Activated CD4-positive, alpha-beta T cell treated with anti-CD3 and anti-CD28 coated beads, Interleukin-10, Interleukin-2, amounts not matched to agents 100 ng/mL and 50 ng/mL, durations not matched to agents 16 hours and 8 hours (primary cell): Measurements from ENCODE around the gene SPINT1.
A peak's percentile ranks its signal among the peaks of the same experiment; 100 is the strongest.

Source experiments
- DNase-seq: peaks from one replicate; pipeline ENCODE4 v3.0.0-alpha.2; 2020

SPINT1 gene, protein sequence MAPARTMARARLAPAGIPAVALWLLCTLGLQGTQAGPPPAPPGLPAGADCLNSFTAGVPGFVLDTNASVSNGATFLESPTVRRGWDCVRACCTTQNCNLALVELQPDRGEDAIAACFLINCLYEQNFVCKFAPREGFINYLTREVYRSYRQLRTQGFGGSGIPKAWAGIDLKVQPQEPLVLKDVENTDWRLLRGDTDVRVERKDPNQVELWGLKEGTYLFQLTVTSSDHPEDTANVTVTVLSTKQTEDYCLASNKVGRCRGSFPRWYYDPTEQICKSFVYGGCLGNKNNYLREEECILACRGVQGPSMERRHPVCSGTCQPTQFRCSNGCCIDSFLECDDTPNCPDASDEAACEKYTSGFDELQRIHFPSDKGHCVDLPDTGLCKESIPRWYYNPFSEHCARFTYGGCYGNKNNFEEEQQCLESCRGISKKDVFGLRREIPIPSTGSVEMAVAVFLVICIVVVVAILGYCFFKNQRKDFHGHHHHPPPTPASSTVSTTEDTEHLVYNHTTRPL

DNA sequence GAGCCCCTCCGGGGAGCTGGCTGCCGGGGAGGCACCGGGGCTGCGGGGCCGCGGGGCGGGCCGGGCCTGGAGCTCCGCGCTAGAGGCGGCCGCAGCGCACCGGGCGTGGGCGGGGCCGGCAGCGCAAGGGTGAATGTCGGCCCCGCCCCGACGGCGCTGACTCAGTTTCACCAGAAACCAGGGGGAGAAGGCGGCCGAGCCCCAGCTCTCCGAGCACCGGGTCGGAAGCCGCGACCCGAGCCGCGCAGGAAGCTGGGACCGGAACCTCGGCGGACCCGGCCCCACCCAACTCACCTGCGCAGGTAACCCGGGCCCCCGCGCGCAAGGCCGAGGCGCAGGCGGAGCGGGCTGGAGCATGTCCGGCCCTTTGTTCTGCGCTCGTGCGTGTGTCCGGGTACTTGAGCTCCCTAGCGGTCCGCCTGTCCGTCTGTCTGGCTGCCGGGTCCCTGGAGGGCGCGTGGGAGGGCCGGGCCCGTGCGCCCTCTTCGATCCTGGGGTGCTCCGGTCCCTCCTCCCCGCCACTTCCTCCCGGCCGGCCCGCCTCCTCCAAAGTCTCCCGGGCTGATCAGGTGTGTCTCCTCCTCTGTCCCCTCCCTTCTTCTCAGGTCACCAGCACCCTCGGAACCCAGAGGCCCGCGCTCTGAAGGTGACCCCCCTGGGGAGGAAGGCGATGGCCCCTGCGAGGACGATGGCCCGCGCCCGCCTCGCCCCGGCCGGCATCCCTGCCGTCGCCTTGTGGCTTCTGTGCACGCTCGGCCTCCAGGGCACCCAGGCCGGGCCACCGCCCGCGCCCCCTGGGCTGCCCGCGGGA lies at the start of gene SPINT1:
SPINT1 (plus strand) TSS at position 164 of the 811 bp plus-strand sequence; CDS start at position 671, 507 bp downstream.
- peak; percentile 48 for DNase-seq

DNA sequence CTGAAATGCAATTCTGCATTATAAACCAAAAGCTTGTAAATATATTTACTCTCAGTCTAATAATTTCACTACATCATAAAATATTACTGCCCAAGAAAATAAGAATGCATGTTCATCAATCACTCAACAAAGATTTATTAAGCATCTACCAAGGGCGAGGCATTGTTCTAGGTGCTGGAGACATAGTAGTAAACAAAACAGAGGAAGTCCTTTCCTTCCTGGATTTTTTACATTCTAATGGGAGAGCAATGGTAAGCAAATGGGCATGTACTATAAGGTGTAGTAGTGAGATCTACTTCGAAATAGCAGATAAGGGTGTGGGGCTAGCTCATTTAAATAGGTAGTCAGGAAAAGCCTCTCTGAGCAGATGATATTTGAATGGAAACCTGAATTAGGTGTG lies 47.8 kb upstream of the SPINT1 start:
- DNase-seq, result no peak

DNA sequence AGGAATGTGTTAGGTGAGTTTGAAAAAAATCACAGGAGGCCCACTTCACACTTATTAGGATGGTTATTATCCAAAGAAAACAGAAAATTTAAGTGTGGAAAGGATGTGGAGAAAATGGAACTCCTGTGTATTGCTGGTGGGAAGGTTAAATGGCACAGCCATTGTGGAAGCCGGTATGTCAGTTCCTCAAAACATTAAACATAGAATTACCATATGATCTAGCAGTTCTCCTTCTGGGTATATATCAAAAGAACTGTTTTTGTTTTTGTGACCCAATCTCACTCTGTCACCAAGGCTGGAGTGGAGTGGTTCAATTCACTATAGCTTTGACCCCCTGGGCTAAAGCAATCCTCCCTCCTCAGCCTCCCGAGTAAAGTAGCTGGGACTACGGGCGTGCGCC lies 47.3 kb upstream of the SPINT1 start:
- no peak for DNase-seq

DNA sequence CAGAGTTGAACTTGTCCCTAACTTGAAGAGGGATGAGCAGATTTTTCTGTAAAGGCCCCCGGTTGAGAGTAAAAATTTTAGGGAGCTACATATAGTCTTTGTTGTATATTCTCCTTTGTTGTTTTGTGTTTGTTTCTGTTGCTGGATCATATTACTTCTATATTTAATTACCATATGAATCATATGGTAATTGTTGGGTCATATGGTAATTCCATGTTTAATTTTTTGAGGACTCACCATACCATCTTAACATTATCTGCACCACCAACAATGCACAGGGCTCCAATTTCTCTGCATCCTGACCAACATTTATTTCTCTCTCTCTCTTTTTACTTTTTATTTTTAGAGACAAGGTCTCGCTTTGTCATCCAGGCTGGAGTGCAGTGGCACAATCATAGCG lies 44.3 kb upstream of the SPINT1 start:
- DNase-seq, result no peak

DNA sequence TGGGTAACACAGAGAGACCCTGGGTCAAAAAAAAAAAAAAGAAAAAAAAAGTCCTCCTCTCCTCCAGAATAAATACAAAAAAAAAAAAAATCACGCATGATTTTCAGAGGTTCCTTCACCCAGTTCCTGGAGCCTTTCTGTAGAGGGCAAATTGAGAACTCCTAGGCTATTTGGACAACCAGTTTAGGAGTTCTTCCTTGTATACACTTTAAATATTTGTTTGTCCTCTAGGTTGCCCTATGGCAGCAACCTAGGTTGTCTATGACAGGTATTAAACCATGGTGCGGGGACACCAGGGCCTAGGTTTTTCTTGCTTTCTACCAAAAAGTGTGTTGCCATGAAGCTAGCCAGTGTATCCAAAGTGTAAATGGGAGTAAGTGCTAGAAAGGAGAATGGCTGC lies 40.8 kb upstream of the SPINT1 start:
- DNase-seq, result no peak

DNA sequence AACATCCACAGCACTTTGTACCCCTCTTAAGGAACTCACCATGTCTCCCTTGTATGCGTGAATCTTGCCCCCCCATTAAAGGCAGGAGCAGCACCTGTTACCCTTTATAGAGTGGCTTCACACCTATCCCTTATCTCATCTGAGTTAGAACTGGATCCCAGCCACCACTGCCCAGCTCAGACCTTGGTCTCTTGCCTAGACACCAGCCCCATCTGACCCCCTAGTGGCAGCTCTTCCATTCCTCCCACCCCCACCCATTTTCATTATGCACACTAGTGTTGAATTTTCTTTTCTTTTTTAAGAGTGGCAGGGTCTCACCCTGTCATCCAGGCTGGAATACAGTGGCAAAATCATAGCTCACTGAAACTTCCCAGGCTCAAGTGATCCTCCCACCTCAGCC lies 40.2 kb upstream of the SPINT1 start:
- DNase-seq, result no peak

DNA sequence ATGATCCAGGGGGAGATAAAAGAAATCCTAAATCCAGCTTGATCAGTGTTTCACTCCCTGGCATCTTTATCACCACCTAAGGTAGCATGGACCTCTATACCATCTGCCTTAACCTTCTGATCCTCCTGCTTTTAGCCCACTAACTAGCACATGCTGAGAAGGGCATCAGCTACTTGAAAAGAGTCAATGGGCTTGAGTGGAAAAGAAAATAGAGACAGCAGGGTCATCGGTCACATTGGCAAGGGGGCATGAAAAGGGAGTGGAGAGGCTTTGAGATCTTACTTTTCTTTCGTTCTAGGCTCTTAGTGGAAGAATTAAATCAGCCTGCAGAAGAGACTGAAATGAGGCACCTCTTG lies 37.2 kb upstream of the SPINT1 start:
- no peak for DNase-seq

DNA sequence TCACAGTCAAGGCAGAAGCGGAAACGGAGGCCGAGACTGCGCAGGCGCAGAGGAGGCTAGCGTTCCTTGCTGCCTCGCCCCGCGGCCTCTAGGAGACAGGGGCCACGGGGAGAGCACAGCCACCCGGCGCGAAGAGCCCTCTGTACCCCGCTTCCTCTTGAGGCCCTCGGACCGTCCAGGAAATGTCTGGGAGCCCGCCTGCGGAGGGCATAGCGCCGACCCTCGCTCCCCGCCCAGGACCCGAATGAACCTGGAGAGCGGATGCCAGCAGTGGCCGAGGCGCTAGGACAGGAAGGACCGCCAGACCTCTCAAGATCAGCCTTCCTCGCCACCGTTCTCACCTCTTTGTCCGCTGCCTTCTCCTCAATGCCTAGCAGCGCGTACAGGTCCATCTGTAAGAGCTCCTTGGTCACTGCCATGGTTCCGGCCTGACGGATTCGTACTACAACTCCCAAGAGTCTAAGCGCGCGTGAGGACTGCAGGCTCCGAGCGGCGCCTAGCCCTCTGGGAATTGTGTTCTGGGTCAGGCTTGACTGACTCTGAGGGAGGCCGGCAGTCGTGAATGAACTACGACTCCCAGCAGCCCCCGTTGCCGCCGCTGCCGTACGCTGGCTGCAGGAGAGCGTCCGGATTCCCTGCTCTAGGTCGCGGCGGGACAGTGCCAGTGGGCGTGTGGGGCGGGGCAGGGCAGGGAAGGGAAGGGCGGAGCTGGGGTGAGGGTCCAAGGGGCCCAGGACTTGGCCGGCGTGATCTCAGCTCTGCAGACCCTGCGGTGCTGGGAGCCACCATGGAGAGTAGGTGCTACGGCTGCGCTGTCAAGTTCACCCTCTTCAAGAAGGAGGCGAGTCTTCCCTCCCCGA lies 36.6 kb upstream of the SPINT1 start, which contains the start of the genes DNAJC17 and ZFYVE19:
DNAJC17 (minus strand) TSS at position 446 of the 860 bp plus-strand sequence; CDS start at position 419, 27 bp downstream.
ZFYVE19 (plus strand) TSS at position 62 of the 860 bp plus-strand sequence; CDS start at position 563, 501 bp downstream.
- DNase-seq, result peak; percentile 98

DNA sequence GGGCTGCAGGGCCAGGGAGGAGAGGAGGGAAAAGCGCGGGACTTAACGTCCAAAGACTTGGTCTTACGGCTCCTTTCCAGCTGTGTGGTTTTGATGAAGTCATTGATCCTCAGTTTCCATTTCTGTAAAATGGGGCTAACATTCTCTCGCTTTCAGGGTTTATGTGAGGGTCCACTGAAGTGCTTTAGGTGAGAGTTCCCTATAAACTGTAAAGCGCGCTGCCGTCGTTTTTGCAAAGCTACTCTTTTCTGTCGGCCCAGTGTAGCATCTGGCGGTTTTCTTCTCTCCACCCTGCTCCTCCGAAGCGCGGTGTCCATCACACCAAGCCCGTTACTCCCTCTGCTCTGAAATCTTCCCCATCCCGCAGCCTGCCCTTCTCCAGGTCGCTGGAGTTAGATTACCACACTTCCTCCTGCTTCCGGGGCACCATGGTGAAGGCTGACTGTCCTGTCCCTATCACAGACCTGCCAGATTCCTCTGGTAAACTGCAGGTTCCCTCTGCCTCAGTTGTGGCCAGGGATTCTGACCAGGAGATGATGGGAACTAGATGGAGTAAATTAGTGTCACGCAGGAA lies 35.9 kb upstream of the SPINT1 start:
- DNase-seq, result no peak

DNA sequence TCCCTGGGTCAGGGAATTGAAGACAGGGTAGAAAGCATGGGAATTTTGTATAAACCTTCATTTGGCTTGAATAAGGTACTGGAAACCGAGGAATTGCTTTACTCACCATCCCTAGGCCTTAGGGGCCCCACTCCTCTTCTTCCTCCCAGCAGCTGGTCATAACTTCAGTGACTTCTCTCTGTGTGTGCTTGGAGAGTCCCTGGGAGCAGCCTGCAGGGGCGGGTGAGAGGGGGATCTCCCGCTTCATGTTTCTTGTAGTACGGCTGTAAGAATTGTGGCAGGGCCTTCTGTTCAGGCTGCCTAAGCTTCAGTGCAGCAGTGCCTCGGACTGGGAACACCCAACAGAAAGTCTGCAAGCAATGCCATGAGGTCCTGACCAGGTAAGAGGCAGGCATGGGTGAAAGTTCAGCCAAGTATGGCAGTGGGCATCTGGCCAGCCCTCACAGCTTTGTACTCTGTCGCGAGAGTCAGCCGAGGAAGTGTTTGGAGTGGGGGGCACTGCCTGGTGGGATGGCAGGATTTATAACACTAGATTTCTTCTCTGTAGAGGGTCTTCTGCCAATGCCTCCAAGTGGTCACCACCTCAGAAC lies 34.9 kb upstream of the SPINT1 start:
- no peak for DNase-seq

DNA sequence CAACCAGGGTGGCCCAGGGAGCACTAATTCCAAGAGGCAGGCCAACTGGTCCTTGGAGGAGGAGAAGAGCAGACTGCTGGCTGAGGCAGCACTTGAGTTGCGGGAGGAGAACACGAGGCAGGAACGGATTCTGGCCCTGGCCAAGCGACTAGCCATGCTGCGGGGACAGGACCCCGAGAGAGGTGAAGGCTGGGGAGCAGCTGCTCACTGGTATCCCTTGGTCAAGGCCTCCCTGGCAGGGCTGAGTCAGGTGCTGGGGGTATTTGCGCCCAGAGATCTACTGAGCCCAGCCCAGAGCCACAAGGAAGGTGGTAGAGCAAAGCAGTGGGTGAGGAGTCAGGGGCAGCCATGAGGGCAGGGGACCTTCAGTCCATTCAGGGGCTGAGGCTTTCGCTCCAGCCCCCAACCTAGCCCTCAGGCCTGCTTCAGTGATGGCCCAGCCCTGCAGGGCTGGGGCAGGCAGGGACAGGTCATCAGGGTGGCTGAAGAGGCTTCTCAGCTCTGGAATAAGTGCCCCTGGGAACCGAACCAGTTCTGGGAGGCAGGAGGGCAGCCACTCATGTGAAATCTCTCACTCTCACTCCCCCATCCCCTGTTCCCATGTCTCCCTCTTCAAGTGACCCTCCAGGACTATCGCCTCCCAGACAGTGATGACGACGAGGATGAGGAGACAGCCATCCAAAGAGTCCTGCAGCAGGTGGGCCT lies 31.0 kb upstream of the SPINT1 start:
- no peak for DNase-seq

DNA sequence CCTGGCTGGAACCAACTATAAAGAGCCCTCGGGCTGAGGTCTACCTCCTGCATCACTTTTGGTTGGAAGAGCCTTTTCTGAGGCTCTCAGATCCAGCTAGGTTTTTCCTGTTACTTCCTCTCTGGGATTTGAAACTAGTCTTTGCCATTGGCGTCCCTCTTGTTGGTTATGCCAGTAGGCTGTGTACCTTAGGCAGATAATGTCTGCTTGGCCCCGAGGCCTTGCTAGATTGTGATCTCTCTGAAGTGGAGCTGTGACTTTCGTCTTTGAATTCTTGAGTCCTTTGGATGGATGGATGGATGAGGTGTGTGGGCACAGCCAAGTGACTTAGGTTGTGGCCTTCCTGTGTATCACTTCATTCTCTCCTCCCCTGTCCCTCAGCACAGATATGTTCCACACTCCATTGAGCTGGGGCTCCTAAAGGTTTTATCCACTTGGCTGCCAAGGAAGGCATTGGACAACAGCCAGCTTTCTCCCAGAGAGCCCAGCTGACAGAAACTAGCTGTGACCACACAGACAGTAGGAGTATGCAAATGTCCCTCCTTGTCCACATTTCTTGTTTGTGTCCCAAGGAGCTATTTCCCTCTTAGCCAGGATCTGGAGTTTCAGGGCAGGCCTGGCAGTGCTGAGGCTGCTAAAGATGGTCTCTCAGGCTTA lies 28.7 kb upstream of the SPINT1 start:
- no peak for DNase-seq

DNA sequence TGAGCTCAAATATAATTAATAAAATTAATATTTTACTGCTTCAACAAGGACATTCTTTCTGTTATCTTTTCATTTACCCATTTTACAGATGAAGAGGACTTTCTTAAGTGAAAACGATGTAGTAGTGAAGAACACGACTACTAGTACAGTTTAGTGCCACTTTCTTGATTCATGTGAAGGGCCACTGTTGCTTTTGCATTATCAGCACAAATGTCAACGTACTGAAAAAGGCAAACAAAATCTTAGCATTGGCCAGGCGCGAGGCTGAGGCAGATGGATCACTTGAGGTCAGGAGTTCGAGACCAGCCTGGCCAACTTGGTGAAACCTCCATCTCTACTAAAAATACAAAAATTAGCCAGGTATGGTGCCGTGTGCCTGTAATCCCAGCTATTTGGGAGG lies 24.8 kb upstream of the SPINT1 start:
- DNase-seq, result no peak

DNA sequence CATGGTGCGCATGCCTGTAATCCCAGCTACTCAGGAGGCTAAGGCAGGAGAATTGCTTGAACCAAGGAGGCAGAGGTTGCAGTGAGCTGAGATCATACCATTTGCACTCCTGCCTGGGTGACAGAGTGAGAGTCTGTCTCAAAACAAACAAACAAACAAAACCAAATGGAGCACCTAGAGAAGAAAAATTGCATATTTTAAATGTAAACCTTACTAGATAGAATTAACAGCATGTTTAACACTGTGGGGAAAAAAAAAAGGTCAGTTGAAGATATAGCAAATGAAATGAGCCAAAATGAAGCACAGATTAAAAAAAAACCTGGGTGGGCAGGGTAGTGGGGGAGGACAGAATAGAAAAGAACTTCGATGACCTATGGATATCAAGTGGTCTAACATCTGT lies 22.7 kb upstream of the SPINT1 start:
- no peak for DNase-seq

DNA sequence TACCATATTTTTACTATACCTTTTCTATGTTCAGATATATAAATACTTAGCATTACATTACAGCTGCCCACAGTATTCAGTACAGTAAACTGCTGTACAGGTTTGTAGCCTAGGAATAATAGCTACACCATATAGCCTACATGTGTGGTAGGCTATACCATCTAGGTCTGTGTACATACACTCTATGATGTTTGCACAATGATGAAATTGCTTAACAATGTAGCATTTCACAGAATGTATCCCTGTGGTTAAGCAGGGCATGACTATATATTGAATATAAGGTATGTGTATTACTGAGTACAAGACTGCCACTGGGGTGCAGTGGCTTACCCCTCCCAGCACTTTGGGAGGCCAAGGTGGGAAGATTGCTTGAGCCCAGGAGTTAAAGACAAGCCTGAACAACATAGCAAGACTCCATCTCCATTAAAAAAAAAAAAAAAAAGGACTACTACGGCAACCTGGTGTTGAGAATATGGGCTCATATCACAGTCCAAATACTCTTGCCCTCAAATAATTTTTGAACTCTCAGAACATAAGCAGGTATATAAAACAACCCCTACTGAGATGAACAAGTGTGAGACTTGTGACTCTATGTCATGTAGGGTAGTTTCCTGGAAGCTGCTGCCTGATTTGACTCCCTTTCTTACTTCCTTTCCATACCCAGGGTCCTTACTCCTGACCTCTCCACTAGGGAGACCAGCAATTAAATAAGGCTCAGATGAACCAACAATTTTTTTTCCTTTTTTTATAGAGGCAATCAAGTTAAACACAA lies 20.1 kb upstream of the SPINT1 start:
- DNase-seq, result peak; percentile 28

DNA sequence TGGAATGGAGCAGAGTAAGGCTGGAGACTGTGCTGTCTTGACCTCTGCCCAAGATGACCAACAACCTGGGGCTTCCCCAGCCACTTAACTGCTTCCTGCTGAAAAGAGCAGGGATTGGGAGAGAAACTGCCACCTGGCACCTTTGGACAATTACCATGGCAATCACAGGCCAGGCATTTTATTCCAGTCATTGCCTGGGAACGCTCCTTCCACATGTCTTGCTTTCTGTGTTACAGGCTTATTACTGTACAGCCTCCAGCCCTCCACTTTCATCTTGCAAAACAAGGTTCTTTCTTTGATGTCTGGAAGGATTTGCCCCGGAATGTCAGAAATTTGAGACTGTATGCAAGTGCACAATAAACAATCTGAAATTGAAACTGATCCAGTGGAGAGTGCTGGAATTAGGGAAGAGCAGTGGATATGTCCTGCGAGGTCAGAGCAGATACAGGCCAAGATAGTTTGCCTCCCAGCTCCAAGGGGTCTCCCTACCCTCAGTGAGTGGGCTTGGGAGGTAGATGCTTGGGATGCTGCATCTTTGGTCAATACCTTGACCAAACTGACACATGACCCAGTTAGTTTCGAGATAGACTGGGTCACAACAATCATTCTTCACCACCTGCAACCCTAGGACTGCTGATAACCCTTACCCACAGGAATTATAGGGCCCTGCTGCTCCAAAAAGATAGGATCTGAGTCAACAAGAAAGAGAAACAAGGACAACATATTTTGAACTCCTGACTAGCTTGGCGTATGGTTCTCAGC lies 18.0 kb upstream of the SPINT1 start:
- no peak for DNase-seq

DNA sequence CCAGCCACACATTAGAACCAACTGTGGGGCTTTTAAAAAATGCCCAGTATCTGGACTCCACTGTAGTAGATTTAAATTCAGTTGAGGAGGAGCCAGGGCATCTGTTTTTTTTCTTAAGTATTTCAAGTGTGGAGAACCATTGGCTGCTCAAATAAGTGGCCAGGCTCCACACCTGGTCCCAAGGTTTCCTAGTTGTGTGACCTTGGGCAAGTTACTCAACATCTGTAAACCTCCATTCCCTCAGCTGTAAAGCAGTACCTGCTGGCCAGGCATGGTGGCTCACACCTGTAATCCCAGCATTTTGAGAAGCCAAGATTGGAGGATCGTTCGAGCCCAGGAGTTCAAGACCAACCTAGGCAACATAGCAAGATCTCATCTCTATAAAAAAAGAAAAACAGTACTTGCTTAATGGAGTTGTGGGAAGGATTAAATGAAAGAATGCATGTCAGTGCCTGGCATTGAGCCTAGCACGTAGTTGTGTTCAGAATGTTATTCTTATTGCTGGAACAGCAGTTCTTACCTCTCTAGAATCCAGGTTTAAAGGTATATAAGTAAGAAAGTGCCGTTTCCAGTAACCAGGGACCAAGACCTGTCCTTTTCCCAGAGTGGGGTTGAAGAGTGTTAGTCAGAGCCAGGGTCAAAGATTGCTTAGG lies 17.3 kb upstream of the SPINT1 start:
- DNase-seq, result no peak

DNA sequence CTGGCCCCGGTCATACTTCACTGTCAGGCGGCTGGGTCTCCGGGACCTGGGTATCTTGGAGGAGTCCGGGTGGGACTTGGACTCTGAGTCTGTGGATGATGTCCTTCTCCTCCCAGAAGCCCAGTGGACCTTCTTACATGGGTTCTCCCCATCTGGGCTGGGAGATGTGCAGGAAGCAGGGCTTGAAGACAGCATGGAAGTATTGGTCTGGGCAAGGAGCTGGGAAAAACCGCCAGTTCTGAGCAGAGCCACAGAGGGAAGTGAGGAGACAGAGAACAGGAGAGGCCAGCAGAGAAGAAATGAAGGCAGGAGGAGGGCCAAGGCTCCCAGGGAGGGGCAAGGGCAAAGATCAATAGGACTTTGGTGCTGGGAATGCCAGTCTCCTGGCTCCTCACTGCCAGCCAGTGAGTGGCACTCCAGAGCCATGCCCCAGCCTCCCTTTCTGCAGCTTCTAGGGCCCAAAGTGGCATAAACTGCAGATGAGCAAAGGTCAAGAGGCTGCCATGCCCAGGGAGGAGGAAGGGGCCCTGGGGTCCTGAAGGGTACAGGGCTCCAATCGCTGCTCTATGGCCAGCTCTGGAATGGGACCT lies 15.3 kb upstream of the SPINT1 start, which contains the start of gene PPP1R14D:
PPP1R14D (minus strand) TSS at position 262 of the 590 bp plus-strand sequence; CDS start at position 195, 67 bp downstream.
- DNase-seq, result no peak
